HEK293 (cell line): ENCODE data around the gene GALNS.
A peak's percentile ranks its signal among the peaks of the same experiment; 100 is the strongest.

ENCODE experiments used
- CTCF ChIA-PET: fragments of 350-600 bp; formaldehyde crosslinking; extraction: SDS; loops from one replicate; lab custom pipeline; 2021; ENCODE audit warnings: antibody characterized with exemption; lab: Yijun Ruan, JAX
- POLR2A ChIA-PET: fragments of 300-600 bp; formaldehyde crosslinking; extraction: SDS; loops from one replicate; lab custom pipeline; 2020; ENCODE audit warnings: antibody characterized with exemption, inconsistent platforms; lab: Yijun Ruan, JAX
- H3K27ac ChIP-seq: fragments of 200-500 bp; sonication (Bioruptor generic); 2 replicates; pipeline ENCODE4 v1.5.1; 2014; ENCODE audit warnings: low read depth, low read length, control low read depth, inconsistent platforms; ENCODE audit errors: extremely low read depth
- H3K36me3 ChIP-seq, 2 experiments: fragments of 200-500 bp in 1 of 2; sonication (Bioruptor generic) in 1 of 2; 1 replicate in 1 of 2; 2 replicates in 1 of 2; pipeline ENCODE4 v1.5.1; 2014 to 2017; ENCODE audit warnings: inconsistent platforms in 2 of 2, low read length in 2 of 2; ENCODE audit not compliant: control insufficient read depth in 2 of 2, insufficient read depth in 1 of 2
- H3K4me1 ChIP-seq: fragments of 200-500 bp; sonication (Bioruptor generic); 2 replicates; pipeline ENCODE4 v1.5.1; 2014; ENCODE audit warnings: mild to moderate bottlenecking, low read length, inconsistent platforms; ENCODE audit not compliant: control insufficient read depth, insufficient read depth
- H3K4me3 ChIP-seq: 2 replicates; pipeline ENCODE4 v1.5.1; 2011; ENCODE audit warnings: low read depth, mild to moderate bottlenecking, control low read depth, low read length, moderate library complexity
- H3K9me3 ChIP-seq: fragments of 200-500 bp; sonication (Bioruptor generic); 2 replicates; pipeline ENCODE4 v1.5.1; 2014; ENCODE audit warnings: low read depth, low read length, inconsistent platforms; ENCODE audit not compliant: control insufficient read depth, insufficient read depth
- HOXD13 ChIP-seq: sonication (generic); formaldehyde crosslinking; IDR thresholded peaks from 2 replicates; pipeline ENCODE4 v1.8.0; 2022; ENCODE audit warnings: missing genetic modification reagents, borderline replicate concordance
- KLF10 ChIP-seq: fragments of 450-650 bp; IDR thresholded peaks from 2 replicates; pipeline ENCODE4 v1.5.1; 2018; ENCODE audit warnings: missing biosample characterization, mild to moderate bottlenecking, missing genetic modification characterization
- SP2 ChIP-seq: fragments of 450-650 bp; formaldehyde crosslinking; IDR thresholded peaks from 2 replicates; pipeline ENCODE4 v1.5.1; 2016; ENCODE audit warnings: missing biosample characterization, missing genetic modification characterization
- TRIM28 ChIP-seq: IDR thresholded peaks from 2 replicates; pipeline ENCODE4 v1.6.1; 2011; ENCODE audit warnings: low read length, control low read depth, borderline replicate concordance
- WT1 ChIP-seq: fragments of 450-650 bp; formaldehyde crosslinking; IDR thresholded peaks from 2 replicates; pipeline ENCODE4 v1.5.1; 2016; ENCODE audit warnings: missing biosample characterization, missing genetic modification characterization
- ZBTB20 ChIP-seq: fragments of 450-650 bp; formaldehyde crosslinking; IDR thresholded peaks from 2 replicates; pipeline ENCODE4 v1.5.1; 2016; ENCODE audit warnings: missing biosample characterization, missing genetic modification characterization
- ZFP3 ChIP-seq: fragments of 450-650 bp; formaldehyde crosslinking; IDR thresholded peaks from 2 replicates; pipeline ENCODE4 v1.5.1; 2016; ENCODE audit warnings: low read depth, missing biosample characterization, missing genetic modification characterization
- ZNF138 ChIP-seq: fragments of 450-650 bp; formaldehyde crosslinking; IDR thresholded peaks from 2 replicates; pipeline ENCODE4 v1.5.1; 2016; ENCODE audit warnings: missing biosample characterization, missing genetic modification characterization, borderline replicate concordance
- ZNF248 ChIP-seq: fragments of 450-650 bp; formaldehyde crosslinking; IDR thresholded peaks from 2 replicates; pipeline ENCODE4 v1.5.1; 2017; ENCODE audit warnings: missing biosample characterization, missing genetic modification characterization
- ZNF366 ChIP-seq: fragments of 450-650 bp; formaldehyde crosslinking; conservative IDR thresholded peaks from 2 replicates; pipeline ENCODE4 v1.5.1; 2016; ENCODE audit warnings: missing biosample characterization, missing genetic modification characterization
- ZNF555 ChIP-seq: fragments of 450-650 bp; formaldehyde crosslinking; conservative IDR thresholded peaks from 2 replicates; pipeline ENCODE4 v1.5.1; 2017; ENCODE audit warnings: missing biosample characterization, mild to moderate bottlenecking, missing genetic modification characterization, inconsistent platforms
- ZNF558 ChIP-seq: fragments of 450-650 bp; formaldehyde crosslinking; IDR thresholded peaks from 2 replicates; pipeline ENCODE4 v1.5.1; 2016; ENCODE audit warnings: missing biosample characterization, missing genetic modification characterization
- ZNF585B ChIP-seq: fragments of 450-650 bp; formaldehyde crosslinking; IDR thresholded peaks from 2 replicates; pipeline ENCODE4 v1.5.1; 2016; ENCODE audit warnings: missing biosample characterization, missing genetic modification characterization
- ZNF701 ChIP-seq: fragments of 450-650 bp; formaldehyde crosslinking; IDR thresholded peaks from 2 replicates; pipeline ENCODE4 v1.5.1; 2016; ENCODE audit warnings: missing biosample characterization, missing genetic modification characterization
- ZNF747 ChIP-seq: fragments of 450-650 bp; formaldehyde crosslinking; IDR thresholded peaks from 2 replicates; pipeline ENCODE4 v1.5.1; 2016; ENCODE audit warnings: missing biosample characterization, missing genetic modification characterization
- ZNF76 ChIP-seq: fragments of 450-650 bp; formaldehyde crosslinking; IDR thresholded peaks from 2 replicates; pipeline ENCODE4; 2016; ENCODE audit warnings: low read depth, missing biosample characterization, missing genetic modification characterization, borderline replicate concordance
- TF ChIP-seq, protein P1 (sequence below): fragments of 450-650 bp; formaldehyde crosslinking; IDR thresholded peaks from 2 replicates; pipeline ENCODE4 v1.5.1; 2017; ENCODE audit warnings: missing biosample characterization, missing genetic modification characterization
- TF ChIP-seq, protein P2 (sequence below): fragments of 450-650 bp; formaldehyde crosslinking; IDR thresholded peaks from 2 replicates; pipeline ENCODE4 v1.5.1; 2016; ENCODE audit warnings: missing biosample characterization, missing genetic modification characterization
- TF ChIP-seq, protein P3 (sequence below): fragments of 450-650 bp; formaldehyde crosslinking; IDR thresholded peaks from 2 replicates; pipeline ENCODE4 v1.5.0; 2017; ENCODE audit warnings: missing biosample characterization, missing genetic modification characterization, borderline replicate concordance
- TF ChIP-seq, protein P4 (sequence below): fragments of 450-650 bp; formaldehyde crosslinking; IDR thresholded peaks from 2 replicates; pipeline ENCODE4 v1.5.1; 2016; ENCODE audit warnings: missing biosample characterization, missing genetic modification characterization

GALNS gene

DNA sequence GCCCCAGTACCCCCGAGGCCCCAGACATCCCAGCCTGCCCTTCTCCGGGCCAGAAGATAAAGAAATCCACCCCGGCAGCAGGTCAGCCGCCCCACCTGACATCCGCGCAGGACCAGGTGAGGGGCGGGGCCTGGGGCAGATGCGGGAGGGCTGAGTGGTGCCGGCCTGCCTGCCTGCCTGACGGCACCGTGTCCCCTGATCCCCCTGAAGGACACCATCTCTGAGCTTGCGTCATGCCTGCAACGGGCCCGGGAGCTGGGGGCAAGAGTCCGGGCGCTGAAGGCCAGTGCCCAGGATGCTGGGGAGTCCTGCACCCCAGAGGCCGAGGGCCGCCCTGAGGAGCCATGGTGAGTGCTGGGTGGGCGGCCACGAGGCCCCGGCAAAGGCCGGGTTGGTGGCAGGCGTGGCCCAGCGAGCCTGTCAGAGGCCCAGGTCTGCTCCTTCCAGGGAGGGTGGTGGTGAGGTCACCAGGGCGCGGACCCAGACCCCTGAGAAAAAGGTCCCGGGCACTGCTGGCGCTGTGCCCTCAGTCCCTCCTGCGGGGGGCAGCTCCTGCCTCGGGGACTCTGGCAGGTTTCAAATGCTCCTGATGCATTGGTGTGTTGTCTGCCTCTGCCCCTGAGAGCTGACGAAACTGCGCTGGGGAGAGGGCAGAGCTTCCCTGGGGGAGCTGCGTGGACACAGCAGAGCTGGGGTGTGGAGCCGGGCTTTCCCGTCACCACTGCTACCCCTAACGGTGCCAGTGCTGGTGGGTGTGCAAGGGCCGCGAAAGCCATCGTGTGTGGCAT is 52.0 kb downstream of the GALNS start (continued):
- TF ChIP-seq HOXD13 (no peak), ZNF701 (tag by site-specific recombination) (no peak), ZNF76 (tag by site-specific recombination) (no peak), SP2 (tag by site-specific recombination) (peak; percentile 39), ZFP3 (tag by site-specific recombination) (no peak)
- TF ChIP-seq, protein P1, sequence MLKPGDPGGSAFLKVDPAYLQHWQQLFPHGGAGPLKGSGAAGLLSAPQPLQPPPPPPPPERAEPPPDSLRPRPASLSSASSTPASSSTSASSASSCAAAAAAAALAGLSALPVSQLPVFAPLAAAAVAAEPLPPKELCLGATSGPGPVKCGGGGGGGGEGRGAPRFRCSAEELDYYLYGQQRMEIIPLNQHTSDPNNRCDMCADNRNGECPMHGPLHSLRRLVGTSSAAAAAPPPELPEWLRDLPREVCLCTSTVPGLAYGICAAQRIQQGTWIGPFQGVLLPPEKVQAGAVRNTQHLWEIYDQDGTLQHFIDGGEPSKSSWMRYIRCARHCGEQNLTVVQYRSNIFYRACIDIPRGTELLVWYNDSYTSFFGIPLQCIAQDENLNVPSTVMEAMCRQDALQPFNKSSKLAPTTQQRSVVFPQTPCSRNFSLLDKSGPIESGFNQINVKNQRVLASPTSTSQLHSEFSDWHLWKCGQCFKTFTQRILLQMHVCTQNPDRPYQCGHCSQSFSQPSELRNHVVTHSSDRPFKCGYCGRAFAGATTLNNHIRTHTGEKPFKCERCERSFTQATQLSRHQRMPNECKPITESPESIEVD (tag by site-specific recombination), result no peak
- TF ChIP-seq, protein P2, sequence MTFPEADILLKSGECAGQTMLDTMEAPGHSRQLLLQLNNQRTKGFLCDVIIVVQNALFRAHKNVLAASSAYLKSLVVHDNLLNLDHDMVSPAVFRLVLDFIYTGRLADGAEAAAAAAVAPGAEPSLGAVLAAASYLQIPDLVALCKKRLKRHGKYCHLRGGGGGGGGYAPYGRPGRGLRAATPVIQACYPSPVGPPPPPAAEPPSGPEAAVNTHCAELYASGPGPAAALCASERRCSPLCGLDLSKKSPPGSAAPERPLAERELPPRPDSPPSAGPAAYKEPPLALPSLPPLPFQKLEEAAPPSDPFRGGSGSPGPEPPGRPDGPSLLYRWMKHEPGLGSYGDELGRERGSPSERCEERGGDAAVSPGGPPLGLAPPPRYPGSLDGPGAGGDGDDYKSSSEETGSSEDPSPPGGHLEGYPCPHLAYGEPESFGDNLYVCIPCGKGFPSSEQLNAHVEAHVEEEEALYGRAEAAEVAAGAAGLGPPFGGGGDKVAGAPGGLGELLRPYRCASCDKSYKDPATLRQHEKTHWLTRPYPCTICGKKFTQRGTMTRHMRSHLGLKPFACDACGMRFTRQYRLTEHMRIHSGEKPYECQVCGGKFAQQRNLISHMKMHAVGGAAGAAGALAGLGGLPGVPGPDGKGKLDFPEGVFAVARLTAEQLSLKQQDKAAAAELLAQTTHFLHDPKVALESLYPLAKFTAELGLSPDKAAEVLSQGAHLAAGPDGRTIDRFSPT, result peak; percentile 74; the same call in 1 of the 2 replicates

DNA sequence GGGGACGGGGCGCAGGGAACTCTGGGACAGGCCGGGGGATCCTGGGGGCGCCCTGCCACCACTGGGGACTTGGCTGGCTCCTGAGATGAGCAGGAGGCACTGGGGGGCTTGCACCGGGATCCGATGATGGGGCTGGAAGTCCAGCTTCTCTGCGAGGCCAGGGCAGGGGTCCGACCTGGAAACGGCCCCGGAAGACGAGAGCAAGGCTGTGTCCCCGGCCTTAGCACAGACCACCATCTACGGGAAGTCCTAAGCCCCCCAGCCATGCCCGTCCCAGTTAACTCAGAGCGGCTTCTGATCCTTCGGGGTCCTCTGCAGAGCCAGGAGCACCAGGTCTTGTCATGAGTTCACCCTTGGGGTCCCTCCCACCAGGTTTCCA is 52.6 kb downstream of the GALNS start:
- Histone ChIP-seq H3K36me3 (peaks cover 0 to 61% of the 10 kb centered on the region in 2 experiments; a peak in 1 of 3 replicates), H3K9me3 (no peaks in the 10 kb centered on the region), H3K27ac (peak overlapping the region; percentile 91), H3K4me3 (peak overlapping the region; percentile 77), H3K4me1 (peaks cover 3% of the 10 kb centered on the region; the same call in 1 of the 2 replicates)
- CTCF ChIA-PET, result interaction anchor here (0.7 kb wide), 1 partner anchor 333 kb away, joined by 3 read pairs; no protein-coding TSS in a partner anchor
- POLR2A ChIA-PET, result interaction anchor here (0.6 to 1.7 kb wide), 3 partner anchors 17 to 35 kb away, joined by 3 to 5 read pairs (median 4); partner anchors contain the start of gene PIEZO1
- no peak for TF ChIP-seq ZNF138 (tag by site-specific recombination)
- TF ChIP-seq ZNF76 (tag by site-specific recombination), result 0 out of 2 replicates have a peak, but pooled peaks have one; percentile 43

DNA sequence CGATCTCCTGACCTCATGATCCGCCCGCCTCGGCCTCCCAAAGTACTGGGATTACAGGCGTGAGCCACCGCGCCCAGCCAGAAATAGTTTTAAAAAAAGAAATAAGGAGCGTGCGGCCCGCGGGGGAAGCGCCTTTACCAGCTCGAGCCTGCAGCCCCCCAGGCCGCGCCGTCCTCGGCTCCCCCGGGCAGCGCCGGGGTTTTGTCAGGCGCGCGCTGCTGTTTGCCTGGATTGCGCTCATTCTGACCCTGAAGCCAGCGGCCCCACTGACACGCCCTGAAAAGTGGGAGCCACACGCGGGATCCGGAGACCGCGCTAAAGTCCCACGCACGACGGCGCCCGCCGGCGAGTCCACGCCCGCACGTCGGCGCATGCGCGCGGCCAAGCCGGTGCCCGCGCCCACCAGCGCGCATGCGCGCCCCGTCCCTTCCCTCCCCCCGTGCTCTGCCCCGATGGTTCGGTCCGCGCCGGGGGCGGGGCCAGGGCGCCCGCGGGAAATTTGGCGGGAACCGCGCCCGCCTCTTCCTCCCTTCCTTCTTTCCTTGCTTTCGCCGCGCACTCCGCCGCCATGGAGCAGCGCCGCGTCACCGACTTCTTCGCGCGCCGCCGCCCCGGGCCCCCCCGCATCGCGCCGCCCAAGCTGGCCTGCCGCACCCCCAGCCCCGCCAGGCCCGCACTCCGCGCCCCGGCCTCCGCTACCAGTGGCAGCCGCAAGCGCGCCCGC is 53.3 kb downstream of the GALNS start, which contains the start of gene CDT1:
TSS of gene CDT1 (plus strand) at position 526 of the 724 bp plus-strand sequence. CDS start at position 569, 43 bp downstream.
- H3K9me3 ChIP-seq, result no peaks in the 10 kb centered on the region
- H3K27ac ChIP-seq, result peak within 1 kb of the TSS; percentile 91
- H3K4me3 ChIP-seq, result peak within 1 kb of the TSS; percentile 77
- POLR2A ChIA-PET, result interaction anchor here (0.6 to 1.7 kb wide), 6 partner anchors 16 to 66 kb away, joined by 3 to 6 read pairs (median 4); no protein-coding TSS in a partner anchor
- peaks cover 3% of the 10 kb centered on the region; the same call in 1 of the 2 replicates for H3K4me1 ChIP-seq
- CTCF ChIA-PET, result interaction anchor here (0.7 to 1.3 kb wide), 2 partner anchors 66 to 334 kb away, joined by 3 to 4 read pairs; no protein-coding TSS in a partner anchor
- H3K36me3 ChIP-seq, result peaks cover 0 to 54% of the 10 kb centered on the region in 2 experiments; a peak in 1 of 3 replicates
- no peak for TF ChIP-seq ZBTB20 (tag by site-specific recombination)
- no peak for TF ChIP-seq ZNF555
- 0 out of 2 replicates have a peak, but pooled peaks have one; percentile 31 for TF ChIP-seq WT1 (tag by site-specific recombination)
- peak; percentile 56; the same call in 1 of the 2 replicates for TF ChIP-seq KLF10 (tag by site-specific recombination)
- peak; percentile 63; the same call in 1 of the 2 replicates for TF ChIP-seq ZNF366 (tag by site-specific recombination)
- TF ChIP-seq, protein P3, sequence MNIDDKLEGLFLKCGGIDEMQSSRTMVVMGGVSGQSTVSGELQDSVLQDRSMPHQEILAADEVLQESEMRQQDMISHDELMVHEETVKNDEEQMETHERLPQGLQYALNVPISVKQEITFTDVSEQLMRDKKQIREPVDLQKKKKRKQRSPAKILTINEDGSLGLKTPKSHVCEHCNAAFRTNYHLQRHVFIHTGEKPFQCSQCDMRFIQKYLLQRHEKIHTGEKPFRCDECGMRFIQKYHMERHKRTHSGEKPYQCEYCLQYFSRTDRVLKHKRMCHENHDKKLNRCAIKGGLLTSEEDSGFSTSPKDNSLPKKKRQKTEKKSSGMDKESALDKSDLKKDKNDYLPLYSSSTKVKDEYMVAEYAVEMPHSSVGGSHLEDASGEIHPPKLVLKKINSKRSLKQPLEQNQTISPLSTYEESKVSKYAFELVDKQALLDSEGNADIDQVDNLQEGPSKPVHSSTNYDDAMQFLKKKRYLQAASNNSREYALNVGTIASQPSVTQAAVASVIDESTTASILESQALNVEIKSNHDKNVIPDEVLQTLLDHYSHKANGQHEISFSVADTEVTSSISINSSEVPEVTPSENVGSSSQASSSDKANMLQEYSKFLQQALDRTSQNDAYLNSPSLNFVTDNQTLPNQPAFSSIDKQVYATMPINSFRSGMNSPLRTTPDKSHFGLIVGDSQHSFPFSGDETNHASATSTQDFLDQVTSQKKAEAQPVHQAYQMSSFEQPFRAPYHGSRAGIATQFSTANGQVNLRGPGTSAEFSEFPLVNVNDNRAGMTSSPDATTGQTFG (tag by site-specific recombination), result no peak
- TF ChIP-seq, protein P4, sequence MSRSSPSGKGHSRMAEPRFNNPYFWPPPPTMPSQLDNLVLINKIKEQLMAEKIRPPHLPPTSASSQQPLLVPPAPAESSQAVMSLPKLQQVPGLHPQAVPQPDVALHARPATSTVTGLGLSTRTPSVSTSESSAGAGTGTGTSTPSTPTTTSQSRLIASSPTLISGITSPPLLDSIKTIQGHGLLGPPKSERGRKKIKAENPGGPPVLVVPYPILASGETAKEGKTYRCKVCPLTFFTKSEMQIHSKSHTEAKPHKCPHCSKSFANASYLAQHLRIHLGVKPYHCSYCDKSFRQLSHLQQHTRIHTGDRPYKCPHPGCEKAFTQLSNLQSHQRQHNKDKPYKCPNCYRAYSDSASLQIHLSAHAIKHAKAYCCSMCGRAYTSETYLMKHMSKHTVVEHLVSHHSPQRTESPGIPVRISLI (tag by site-specific recombination), result no peak
- TF ChIP-seq ZNF248, result no peak
- TF ChIP-seq TRIM28, result no peak
- TF ChIP-seq ZNF585B (tag by site-specific recombination), result no peak
- TF ChIP-seq ZNF747 (tag by site-specific recombination), result no peak
- TF ChIP-seq ZNF558, result no peak
